Activated CD8-positive, alpha-beta memory T cell treated with anti-CD3 and anti-CD28 coated beads for 48 hours (primary cell): ENCODE results near the gene DDX3X.
"Not testable (repeated sequence)": the region's sequence is repeated elsewhere in the genome, so short reads cannot be mapped to it uniquely, and the experiment has no call there.

Experiments
- DNase-seq, 3 experiments: peaks; one replicate each; pipeline ENCODE4 v3.0.0-alpha.2; 2020; ENCODE audit warnings: low read depth in 2 of 3, low spot score in 2 of 3

The DDX3X gene

DNA sequence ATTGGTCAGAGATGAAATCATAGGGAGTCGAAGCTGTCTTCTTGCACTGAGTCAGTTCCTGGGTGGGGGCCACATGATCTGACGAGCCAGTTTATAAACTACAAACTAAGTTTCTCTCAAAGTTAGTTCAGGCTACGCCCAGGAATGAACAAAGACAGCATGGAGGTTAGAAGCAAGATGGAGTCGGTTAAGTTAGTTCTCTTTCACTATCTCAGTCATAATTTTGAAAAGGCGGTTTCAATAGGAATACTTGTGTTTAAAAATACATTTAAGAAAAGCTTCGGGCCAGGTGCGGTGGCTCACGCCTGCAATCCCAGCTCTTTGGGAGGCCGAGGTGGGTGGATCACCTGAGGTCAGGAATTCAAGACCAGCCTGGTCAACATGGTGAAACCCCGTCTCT is 77.3 kb downstream of the DDX3X start:
- DNase-seq, result not testable (repeated sequence)

- no peak for DNase-seq
Observed at GRCh38 chrX:41412261-41413081, 78.5 kb downstream of the DDX3X start.
